Measurements from ENCODE around the gene MIR17HG.
A peak's percentile ranks its signal among the peaks of the same experiment; 100 is the strongest.
"Not testable (repeated sequence)": the region's sequence is repeated elsewhere in the genome, so short reads cannot be mapped to it uniquely, and the experiment has no call there.

MIR17HG gene

DNA sequence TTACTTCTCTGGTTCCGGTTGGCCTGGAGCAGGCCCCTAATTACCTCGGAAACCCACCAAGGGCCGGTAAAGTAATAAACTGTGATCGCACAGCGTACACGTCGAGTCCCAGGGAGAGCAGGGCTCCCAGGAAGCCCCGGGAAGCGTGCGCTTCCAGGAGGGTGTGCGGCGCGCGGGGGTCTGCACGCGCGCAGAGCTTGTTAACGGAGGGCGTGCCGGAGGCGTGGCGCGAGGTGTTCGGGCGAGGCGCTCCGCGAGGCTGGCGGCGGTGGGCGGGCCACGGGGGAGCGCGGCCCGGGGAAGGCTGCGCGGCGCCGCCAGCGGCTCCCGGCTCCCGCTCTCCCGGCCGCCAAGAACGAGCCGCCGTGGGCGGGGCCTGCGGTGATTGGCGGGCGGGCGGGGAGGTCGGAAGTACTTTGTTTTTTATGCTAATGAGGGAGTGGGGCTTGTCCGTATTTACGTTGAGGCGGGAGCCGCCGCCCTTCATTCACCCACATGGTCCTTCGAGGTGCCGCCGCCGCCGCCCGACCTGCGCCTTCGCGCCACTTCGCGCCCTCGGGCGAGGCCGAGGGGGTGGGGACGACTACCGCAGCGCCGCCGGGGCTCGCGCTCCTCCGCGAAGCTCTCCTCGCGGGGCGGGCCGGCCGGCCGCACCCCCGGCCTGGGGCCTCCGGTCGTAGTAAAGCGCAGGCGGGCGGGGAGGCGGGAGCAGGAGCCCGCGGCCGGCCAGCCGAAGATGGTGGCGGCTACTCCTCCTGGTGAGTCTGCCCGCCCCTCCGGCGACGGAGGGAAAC, at the start of gene MIR17HG:
MIR17HG (plus strand) TSS at position 486 of the 794 bp plus-strand sequence.
- peak; percentile 89 to 91 for DNase-seq

DNA sequence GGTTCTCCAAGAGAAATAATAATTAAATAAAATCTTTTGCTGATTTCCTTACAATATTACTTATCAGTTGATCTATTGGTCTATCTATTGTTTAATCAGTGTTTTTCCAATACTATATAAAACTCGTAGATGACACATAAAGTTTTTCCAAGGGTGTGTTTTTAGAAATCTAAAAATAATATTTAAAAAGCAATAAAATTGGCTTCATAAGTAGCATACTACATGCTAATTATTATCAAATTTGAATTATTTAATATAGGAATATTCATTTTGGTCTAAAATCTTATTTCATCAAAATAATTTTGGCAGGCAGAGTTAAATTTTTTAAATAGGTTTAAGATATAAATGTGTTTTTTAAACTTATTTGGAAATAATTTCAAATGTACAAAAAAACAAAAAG, 49.4 kb upstream of the MIR17HG start:
- DNase-seq = no peak

DNA sequence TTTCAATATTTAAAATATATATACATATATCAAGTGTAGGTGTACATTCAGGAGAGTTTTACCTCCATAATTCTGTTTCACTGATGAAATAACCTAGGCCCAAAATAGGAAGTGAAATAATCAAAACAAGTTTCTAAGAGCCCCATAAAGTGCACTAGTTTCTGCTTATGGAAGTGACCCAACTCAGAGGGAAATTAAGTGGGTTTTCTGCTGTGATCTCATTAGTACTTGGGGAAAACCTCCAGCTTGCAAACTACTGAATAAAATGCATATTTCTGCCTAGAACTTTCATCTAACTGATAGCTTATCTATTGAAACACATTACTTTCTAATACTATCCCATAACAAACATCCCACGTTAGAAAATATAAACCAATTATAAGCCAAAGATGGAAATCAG, 45.4 kb upstream of the MIR17HG start:
- DNase-seq = no peak

DNA sequence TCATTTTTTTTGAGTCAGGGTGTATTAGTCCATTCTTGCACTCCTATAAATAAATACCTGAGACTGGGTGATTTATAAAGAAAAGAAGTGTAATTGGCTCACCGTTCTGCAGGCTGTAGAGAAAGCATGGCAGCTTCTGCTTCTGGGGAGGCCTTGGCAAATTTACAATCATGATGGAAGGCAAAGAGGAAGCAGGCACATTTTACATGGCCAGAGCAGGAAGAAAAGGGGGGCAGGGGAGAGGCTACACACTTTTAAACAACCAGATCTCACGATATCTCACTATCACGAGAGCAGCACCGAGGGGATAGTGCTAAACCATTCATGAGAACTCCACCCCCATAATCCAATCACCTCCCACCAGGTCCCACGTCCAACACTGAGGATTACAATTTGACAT, 44.5 kb upstream of the MIR17HG start:
- no peak for DNase-seq

DNA sequence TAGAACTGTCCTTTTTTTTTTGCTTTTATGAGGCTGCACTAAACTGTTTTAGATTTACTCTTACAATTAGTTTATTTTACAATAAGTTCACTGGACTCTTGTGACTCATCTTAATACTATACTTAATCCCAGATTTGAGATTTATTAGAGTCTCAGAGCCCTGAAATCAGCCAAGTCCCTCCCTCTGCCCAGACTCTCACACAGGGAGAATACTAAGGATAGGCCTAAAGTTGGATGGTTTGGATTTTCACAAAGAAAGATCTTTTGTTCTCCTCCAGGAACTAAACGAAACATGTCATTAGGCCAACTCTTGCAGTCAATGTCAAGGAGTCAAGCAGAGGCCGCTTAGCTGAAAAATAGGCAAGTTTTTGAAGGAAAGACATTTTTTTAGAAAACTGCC, 42.7 kb upstream of the MIR17HG start:
- DNase-seq = no peak

DNA sequence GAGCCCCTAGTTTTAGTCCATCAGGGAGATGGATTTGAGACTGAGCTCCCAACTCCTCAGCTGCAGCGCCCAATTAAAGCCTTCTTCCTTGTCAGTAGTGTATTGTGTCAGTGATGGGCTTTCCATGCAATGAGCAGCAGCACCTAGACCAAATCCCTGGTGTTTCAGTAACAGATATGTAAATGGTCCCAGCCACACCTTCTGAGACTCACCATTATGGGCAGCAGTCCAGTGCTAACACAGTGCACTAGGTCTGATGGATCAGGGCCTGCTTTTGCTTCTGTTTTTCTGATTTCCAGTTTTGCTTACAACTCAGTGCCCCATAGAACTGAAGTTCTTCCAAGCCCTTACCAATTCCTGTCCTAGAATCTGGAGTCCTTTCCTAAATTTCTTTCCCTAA, 41.8 kb upstream of the MIR17HG start:
- DNase-seq = no peak

DNA sequence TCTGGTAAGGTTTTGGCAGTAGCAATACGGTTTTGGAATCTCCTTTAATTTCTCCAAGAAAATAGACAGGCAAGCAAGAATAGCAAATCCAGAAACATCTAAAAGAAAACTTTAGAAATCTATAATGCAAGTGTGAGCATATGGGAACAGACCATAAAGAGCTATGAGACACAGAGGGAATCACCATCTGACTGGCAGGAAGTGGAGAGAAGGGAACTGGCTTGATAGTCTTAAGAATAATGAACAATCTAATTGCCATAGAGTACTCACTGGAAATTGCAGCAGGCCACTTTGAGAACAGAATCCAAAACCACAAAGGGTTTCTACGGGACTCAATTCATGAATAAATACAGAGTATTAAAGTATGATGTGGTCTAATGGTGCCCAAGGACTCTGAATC, 39.6 kb upstream of the MIR17HG start:
- no peak for DNase-seq

DNA sequence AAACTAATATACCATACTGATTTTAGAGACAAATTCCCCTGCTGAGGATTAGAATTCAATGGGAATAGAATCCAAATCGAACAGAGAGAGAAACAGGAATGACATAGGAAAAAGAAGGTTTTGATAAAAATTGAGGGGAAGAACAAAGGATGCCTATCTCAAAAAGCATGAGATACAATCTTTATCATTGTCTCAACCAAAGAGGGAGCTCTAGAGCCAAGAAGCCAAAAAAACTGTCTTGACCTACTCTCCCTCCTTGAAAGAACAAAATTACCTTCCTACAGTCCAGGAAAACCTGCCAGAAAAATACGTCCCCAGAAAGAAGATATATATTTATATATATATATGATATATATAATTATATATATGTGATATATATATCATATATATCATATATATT, 39.2 kb upstream of the MIR17HG start:
- no peak for DNase-seq

DNA sequence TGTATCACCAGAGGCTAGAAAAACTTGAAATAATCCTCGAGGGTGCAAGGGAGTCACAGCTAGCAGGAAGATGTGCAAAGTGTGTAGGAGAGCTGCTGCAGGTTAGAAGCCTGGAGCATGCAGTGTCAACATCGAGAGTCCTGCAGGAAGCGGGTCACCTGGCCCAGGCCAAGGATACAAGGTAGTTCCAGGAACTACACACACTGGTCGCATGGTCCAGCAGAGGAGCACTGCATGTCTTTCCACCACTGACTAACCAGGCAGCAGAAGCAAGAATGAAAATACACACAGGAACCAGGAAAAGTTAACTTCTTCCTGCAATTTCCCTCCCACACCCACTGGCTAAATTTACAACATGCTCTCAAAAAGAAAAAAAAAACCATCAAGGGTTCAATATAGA, 36.0 kb upstream of the MIR17HG start:
- DNase-seq = no peak

DNA sequence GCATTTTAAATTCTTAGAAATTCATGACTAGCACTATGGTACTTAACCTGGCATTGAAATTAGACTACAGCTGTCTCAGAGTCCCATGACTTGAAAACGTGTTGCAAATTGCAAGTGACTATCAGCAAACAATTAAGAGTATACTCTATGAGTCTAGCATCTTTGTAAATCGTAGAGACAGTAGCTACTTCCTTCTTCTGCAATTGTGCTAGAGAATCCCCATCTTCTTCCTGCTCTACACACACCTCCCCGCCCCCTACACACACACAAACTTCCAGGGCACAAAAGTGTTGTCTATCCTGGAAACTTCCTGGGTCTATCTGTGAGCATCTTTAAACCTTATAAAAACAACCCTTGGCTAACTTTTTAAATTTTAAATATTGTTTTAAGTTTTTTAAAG, 35.2 kb upstream of the MIR17HG start:
- no peak for DNase-seq

DNA sequence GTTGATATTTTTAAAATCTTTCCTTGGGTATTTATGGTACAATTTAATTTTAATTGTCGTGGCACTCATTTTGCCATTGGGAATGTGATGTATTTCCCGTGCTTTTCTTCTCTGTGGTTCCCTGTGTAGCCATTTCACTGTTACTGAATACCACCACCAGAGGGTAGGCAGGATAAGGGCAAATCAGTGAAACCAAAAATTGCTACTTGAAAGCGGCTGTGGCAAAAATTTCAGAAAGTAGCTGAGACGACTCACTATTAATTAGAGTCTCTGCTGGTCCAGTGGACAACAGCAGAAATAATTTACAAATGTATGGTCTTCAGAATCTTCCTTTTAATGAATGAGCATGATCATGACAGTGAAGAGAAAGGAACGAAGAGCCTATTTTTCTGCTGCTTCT, 34.4 kb upstream of the MIR17HG start:
- peak in 1 of 2 donors; percentile 53 for DNase-seq

DNA sequence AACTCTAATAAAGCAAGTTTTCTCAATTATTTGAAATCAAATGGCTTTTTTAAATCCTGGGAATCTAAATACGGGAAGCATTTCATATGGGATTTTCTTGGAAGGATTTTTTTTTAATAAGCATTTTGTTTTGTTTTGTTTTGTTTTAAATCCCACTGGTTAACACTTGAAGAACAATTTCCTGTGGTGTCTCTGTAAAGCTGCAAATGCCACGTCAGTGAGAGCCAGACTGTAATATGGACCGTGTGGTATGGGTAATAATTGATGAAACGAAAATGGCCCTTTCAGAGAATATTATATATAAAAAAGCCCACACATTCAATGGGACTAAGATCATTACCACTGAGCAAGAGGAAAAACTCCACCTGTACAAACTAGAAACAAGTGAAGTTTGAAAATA, 33.9 kb upstream of the MIR17HG start:
- DNase-seq = no peak

DNA sequence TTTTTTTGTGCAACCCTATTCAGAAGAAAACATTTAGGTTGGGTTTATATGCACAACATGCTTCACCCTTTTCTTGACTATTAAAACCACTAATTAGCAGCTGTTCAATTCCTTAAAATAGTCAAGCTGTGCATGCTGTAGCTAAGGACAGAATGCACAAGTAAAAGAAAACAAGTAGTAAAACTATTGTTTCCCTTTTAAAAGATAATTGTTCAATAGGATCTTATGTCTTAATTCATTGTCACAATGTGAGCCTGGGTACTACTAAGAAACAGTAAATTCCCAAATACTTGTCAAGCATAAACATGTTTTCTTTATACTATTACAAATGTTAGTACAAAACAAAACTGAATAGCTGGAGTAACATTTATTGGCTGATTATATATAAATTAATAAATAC, 32.6 kb upstream of the MIR17HG start:
- DNase-seq = no peak

DNA sequence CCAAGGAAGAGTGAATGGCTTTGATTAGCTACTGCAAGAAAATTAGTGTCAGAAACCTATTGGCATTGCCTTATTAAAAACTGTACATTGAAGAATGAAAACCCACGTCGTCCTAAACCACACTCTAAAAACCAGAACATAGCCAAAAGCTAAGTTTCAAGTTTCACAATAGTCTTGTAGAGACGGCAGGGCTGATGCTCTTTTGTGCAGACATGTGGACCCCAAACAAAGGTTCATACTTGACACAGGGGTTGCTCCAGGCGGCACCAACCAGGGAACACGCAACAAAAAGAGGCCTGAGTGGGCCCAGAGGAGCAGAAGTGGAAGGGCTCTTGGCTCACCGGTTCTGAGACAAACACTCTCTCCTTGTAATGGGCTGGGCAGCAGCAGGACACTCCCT, 28.6 kb upstream of the MIR17HG start:
- DNase-seq = no peak

DNA sequence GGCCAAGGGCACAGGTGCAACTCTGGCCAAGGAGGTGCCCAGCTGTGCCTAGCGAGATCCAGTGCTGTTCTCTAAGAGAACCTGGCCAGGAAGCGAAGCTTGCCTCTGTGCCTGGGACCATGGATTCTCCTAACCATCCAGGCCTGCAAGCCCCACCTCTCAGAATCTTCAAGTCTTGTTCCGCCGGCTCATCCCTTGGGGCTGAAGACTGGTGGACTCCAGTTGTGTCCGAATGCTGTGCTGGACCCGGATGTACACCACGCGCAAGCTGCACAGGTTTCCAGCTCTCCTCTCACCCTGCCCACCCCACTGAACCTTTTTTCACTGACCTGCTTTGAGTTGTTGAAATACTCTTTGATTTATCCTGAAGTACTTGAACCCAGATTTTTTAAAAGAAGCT, 27.5 kb upstream of the MIR17HG start:
- no peak for DNase-seq

DNA sequence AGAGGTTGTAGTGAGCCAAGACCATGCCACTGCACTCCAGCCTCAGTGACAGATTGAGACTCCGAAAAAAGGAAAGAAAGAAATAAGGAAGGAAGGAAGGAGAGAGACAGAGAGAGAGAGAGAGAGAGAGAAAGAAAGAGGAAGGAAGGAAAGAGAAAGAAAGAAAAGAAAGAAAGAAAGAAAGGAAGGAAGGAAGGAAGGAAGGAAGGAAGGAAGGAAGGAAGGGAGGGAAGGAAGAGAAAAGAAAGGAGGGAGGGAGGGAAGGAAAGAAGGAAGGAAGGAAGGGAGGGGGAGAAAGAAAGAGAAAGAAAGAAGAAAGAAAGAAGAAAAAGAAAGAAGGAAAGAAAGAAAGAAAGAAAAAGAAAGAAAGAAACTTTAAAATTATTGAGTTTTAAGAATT, 26.5 kb upstream of the MIR17HG start:
- not testable (repeated sequence) for DNase-seq

DNA sequence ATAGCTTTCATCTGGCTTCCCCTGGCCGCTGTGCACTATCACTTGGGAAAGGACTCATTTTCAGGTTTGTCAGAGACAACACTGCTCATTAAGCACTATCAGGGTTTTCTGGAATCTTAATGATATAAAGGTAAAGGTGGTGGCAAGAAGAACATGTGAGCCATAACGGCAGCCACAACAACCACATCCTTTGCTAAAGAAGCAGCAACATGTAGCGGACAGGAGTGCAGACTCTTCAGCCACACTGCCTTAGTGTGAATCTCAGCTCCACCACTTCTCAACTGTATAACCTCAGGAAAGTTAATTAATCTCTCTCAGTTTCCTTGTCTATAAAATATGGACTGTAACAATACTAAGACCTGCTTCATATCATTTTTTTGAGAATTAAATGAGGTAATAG, 24.1 kb upstream of the MIR17HG start:
- peak in 1 of 2 donors; percentile 14 for DNase-seq

DNA sequence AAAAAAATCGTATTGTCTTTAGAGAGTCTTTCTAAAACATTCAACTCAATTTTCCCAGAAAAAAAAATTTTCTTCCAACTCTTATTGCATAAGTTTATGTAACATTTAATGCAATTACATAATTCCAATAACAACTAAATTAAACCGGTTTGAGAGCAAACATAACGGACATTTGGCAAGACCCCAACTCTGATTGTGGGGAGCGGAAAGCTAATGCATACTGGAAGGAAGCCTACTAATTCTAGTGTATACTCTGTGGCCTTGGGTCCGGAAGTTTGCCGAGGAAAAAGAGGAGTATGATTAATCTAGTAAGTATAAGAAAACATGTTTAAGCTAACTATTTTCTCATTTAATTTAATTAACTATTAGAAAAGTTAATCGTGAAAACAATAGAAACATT, 21.3 kb upstream of the MIR17HG start:
- no peak for DNase-seq

DNA sequence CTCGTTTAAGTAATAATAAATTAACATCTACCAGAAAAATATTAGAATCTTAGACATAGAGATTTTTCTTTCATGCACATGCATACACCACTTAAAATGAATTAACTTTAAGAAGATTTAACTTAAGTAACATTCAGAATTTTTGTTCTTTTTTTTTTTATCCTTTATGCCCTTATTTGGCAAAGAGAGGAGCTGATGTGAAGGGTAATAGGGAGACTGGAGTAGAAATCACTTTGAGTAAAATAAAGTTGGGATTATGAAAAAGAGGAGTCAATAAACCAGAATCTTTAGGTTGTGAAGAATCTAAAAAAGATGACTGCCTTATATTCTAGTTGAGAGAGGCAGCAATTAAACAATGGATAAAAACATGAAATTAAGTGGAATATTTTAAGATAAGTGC, 18.8 kb upstream of the MIR17HG start:
- DNase-seq = no peak

DNA sequence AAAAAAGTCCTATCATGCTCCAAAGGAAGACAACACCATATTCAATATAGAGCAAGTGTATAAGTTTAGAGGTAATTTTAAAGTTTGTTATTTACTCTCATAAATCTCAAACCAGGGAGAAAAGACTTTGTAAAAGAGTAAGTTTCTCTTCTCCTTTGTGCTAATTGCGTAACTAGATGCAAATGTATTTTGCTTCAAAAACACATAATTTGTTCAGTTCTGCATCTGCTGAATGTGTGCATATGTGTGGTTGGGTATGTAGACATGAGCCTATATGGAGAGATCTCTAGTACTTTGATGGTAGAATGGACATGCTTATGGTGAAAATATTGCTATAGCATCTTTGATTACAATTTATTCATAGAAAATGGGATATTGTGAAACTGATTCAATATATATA, 17.8 kb upstream of the MIR17HG start:
- no peak for DNase-seq

DNA sequence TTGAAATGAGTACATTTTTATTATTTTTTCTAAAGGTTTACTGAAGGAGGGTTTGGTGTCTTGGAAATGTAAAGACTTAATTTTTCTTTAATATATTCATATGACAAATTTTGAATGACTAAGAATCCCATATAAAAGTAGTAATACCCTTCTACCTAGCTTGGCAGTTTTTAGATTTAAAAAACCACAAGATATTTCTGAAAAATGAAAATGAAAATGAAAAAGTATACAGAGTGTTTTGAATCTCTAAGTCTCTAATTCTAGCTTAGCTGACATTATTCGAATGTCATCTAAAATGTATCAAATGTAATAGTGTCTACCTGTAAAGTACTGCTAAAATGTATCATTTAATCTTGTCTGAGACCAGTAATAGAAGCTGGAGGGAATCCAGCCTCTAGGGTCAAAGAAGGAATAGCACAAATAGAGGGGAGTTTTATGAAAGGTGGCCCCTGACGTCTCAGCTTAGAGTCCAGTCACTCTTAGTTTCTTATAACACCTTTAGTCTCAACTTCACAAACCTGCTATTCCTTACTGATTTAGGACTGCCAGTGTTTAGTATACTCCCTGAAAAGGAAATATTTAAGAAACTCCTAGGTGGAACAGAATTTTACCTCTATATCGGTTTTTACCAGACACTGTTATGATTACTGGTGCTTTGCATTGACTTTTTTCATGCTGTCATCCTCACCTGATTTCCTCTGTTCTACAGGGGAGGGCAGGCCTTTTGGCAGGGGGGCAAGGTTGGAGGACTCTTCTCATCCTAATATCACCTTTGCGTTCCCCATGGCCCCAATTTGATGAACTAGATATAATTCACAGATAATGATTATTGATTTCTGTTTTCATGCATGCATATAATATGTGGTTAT, 16.2 kb upstream of the MIR17HG start:
- DNase-seq = no peak

DNA sequence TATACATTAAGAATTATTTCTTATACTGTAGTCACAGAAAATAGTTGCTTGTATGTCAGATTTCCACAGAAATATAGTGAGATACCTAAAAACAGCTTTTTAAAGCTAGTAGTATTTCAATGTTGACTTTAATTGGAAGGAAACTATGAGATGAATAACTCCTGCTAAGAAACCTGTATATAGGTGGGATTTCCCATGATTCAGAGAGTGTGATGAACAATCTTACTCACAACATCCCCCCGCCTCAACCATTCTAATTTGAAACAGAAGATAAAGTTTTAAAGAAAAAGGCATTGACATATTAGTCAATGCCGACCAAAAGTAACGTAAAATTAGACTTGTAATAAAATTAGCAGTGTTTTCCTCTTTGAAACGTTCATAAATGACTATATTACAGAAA, 1.4 kb upstream of the MIR17HG start:
- DNase-seq = no peak

DNA sequence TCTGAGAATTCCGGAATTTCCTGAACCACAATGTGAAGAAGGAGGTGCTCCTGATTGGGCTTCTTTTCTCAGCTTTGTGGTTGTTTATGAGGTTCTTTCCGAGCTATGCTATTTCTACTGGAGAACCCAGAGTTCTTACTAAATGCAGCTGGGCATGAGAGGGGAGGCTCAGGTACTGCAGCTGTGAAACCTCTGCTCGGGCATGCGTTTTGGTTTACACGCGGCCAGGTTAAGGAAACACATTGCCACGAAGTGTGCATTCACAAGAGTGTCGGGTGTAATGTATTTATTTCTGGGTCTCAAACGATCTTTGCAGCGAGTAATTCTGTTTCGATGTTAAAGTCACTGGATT, 661 bp upstream of the MIR17HG start:
- peak; percentile 43 to 62 for DNase-seq
